ENCODE data around the gene NAA11. TPM values are rescaled to one million over a fixed set of nuclear protein-coding genes. Genes with fewer than 3 reads are reported as not detected.

NAA11 gene
- total RNA-seq, 1 experiment from 2014 or later = not detected

GRCh38 chr4:79317711-79318110, 8.2 kb downstream of the NAA11 start:
- H3K36me3 Mint-ChIP-seq (ENCODE audit: insufficient read depth in 1 of 3, low read depth in 3 of 3) = no peaks in the 10 kb centered on the region
- Histone ChIP-seq H2AFZ (ENCODE audit: low read length) (no peak overlapping the region), H3K14ac (ENCODE audit: insufficient read depth, low read length) (no peak overlapping the region), H3K18ac (ENCODE audit: insufficient read length, low read depth, low read length) (no peak overlapping the region), H3T11ph (ENCODE audit: low read length) (no peak overlapping the region), H2BK120ac (ENCODE audit: low read depth, low read length, poor library complexity, severe bottlenecking) (no peak overlapping the region), H2BK5ac (ENCODE audit: insufficient read length, low read length) (no peak overlapping the region), H2BK12ac (ENCODE audit: insufficient read length, low read depth, low read length) (no peak overlapping the region), H3K4ac (ENCODE audit: low read depth, low read length) (no peak overlapping the region), H3K79me1 (ENCODE audit: insufficient read depth, low read depth, low read length, poor library complexity, severe bottlenecking) (no peaks in the 10 kb centered on the region), H2BK15ac (ENCODE audit: low read depth, low read length) (no peak overlapping the region), H2AK5ac (ENCODE audit: insufficient read length, low read length) (no peak overlapping the region), H3K9me3 (ENCODE audit: control insufficient read depth, low read depth, low read length) (no peaks in the 10 kb centered on the region), H3K56ac (ENCODE audit: insufficient read length, low read depth, low read length) (no peak overlapping the region), H3K27ac (ENCODE audit: insufficient read length, low read depth, low read length) (no peak overlapping the region), H3K79me2 (ENCODE audit: insufficient read depth, low read length) (no peaks in the 10 kb centered on the region), H4K5ac (ENCODE audit: insufficient read length, low read depth, low read length) (no peak overlapping the region), H3K4me2 (ENCODE audit: insufficient read depth, insufficient read length, low read length) (no peak overlapping the region), H3K4me1 (ENCODE audit: insufficient read depth, low read length) (no peaks in the 10 kb centered on the region), H3K23ac (ENCODE audit: insufficient read length, low read depth, low read length) (no peak overlapping the region), H4K8ac (replicated peaks; ENCODE audit: insufficient read length, low read depth, low read length) (no peak overlapping the region), H3K23me2 (ENCODE audit: insufficient read length, low read depth, low read length, poor library complexity, severe bottlenecking) (no peaks in the 10 kb centered on the region), H4K20me1 (ENCODE audit: control insufficient read depth, insufficient read depth, insufficient read length) (no peaks in the 10 kb centered on the region), H2BK20ac (ENCODE audit: low read depth, low read length, poor library complexity, severe bottlenecking) (no peak overlapping the region), H3K27me3 (ENCODE audit: insufficient read depth, low read length) (no peaks in the 10 kb centered on the region), H4K91ac (ENCODE audit: insufficient read length, low read depth, low read length) (no peak overlapping the region), H3K9ac (ENCODE audit: extremely low read depth, insufficient read length, low read length) (no peak overlapping the region)
- peak overlapping the region in 1 of 3 experiments; percentile 2; a peak in 1 of 7 replicates for H3K27ac Mint-ChIP-seq
- no peak for DNase-seq
- no peak for TF ChIP-seq CTCF (conservative IDR thresholded peaks at IDR 0.05)
- H3K4me1 Mint-ChIP-seq = no peaks in the 10 kb centered on the region
- no peaks in the 10 kb centered on the region for H3K9me3 Mint-ChIP-seq
- no peak overlapping the region for H3K4me3 Mint-ChIP-seq
- H3K27me3 Mint-ChIP-seq (ENCODE audit: low read depth) = no peaks in the 10 kb centered on the region

Measured in H9 (cell line).